Measurements from ENCODE around the gene NUP50.

DNA sequence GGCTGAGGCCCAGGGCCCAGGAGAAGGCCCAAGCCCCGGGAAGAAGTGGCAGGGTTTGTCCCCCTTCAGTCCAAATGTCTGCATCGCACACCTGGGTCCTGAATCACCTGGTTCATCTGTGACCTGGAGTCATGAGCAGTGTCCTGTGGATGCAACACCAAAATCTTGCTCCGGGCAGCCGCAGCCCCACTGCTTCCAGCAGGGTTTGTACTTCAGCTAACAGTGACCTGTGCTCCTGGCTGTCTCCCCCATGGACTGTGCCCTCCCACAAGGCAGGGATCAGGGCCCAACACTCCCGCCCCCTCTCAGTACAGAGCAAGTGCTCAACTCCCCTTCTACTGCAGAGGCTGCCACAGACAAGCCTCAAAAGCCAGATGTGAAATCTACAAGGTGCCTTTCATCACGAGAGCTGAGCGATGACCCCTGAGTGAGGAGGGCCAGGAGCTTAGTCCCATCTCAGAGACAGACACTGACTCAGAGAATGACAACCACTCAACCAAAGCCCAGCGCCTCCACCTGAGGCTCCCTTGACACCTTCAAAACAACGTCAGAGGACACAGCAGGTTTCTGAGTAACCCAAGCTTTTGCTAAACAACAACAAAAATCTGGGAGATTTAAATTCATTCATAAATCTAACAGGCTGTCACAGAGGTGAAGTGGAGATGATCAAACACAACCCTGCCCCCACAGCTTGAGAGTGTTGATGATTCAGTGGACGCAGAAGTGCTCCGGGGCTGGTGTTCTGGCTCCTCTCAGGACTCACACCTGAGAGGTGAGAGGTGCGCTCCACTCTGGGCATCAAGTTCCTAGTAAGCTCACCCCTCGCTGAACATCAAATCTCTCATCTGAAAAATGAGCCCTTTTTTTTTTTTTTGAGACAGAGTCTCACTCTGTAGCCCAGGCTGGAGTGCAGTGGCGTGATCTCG lies 73.6 kb downstream of the NUP50 start:
- TF ChIP-seq, protein P1, sequence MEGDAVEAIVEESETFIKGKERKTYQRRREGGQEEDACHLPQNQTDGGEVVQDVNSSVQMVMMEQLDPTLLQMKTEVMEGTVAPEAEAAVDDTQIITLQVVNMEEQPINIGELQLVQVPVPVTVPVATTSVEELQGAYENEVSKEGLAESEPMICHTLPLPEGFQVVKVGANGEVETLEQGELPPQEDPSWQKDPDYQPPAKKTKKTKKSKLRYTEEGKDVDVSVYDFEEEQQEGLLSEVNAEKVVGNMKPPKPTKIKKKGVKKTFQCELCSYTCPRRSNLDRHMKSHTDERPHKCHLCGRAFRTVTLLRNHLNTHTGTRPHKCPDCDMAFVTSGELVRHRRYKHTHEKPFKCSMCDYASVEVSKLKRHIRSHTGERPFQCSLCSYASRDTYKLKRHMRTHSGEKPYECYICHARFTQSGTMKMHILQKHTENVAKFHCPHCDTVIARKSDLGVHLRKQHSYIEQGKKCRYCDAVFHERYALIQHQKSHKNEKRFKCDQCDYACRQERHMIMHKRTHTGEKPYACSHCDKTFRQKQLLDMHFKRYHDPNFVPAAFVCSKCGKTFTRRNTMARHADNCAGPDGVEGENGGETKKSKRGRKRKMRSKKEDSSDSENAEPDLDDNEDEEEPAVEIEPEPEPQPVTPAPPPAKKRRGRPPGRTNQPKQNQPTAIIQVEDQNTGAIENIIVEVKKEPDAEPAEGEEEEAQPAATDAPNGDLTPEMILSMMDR (IDR thresholded peaks at IDR 0.05; ENCODE audit: insufficient read depth, low read length), result no peak
- no peak for TF ChIP-seq POLR2AphosphoS5 (IDR thresholded peaks at IDR 0.05; ENCODE audit: low read depth)
- TF ChIP-seq, protein P2, sequence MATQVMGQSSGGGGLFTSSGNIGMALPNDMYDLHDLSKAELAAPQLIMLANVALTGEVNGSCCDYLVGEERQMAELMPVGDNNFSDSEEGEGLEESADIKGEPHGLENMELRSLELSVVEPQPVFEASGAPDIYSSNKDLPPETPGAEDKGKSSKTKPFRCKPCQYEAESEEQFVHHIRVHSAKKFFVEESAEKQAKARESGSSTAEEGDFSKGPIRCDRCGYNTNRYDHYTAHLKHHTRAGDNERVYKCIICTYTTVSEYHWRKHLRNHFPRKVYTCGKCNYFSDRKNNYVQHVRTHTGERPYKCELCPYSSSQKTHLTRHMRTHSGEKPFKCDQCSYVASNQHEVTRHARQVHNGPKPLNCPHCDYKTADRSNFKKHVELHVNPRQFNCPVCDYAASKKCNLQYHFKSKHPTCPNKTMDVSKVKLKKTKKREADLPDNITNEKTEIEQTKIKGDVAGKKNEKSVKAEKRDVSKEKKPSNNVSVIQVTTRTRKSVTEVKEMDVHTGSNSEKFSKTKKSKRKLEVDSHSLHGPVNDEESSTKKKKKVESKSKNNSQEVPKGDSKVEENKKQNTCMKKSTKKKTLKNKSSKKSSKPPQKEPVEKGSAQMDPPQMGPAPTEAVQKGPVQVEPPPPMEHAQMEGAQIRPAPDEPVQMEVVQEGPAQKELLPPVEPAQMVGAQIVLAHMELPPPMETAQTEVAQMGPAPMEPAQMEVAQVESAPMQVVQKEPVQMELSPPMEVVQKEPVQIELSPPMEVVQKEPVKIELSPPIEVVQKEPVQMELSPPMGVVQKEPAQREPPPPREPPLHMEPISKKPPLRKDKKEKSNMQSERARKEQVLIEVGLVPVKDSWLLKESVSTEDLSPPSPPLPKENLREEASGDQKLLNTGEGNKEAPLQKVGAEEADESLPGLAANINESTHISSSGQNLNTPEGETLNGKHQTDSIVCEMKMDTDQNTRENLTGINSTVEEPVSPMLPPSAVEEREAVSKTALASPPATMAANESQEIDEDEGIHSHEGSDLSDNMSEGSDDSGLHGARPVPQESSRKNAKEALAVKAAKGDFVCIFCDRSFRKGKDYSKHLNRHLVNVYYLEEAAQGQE (IDR thresholded peaks at IDR 0.05; ENCODE audit: insufficient replicate concordance, low read depth), result no peak

Data from HL-60 (cell line).